HEK293T (cell line): Measurements from ENCODE around the gene SRD5A3.

Experiments
- ARNT ChIP-seq: fragments of 450-650 bp; IDR thresholded peaks from 2 replicates; pipeline ENCODE4 v1.6.1; 2017; ENCODE audit warnings: mild to moderate bottlenecking
- BHLHE40 ChIP-seq: fragments of 450-650 bp; IDR thresholded peaks from 2 replicates; pipeline ENCODE4 v1.6.1; 2016; ENCODE audit warnings: mild to moderate bottlenecking, moderate library complexity, borderline replicate concordance
- ELF4 ChIP-seq: fragments of 450-650 bp; IDR thresholded peaks from 2 replicates; pipeline ENCODE4 v1.6.1; 2017; ENCODE audit warnings: antibody characterized with exemption
- FOXA1 ChIP-seq: fragments of 450-650 bp; IDR thresholded peaks from 2 replicates; pipeline ENCODE4 v1.6.1; 2016; ENCODE audit warnings: mild to moderate bottlenecking
- FOXK2 ChIP-seq: fragments of 450-650 bp; IDR thresholded peaks from 2 replicates; pipeline ENCODE4 v1.6.1; 2016; ENCODE audit warnings: mild to moderate bottlenecking
- FOXM1 ChIP-seq: fragments of 450-650 bp; IDR thresholded peaks from 2 replicates; pipeline ENCODE4 v1.6.1; 2017; ENCODE audit warnings: mild to moderate bottlenecking, borderline replicate concordance
- L3MBTL2 ChIP-seq: fragments of 450-650 bp; conservative IDR thresholded peaks from 2 replicates; pipeline ENCODE4 v1.6.1; 2016; ENCODE audit warnings: mild to moderate bottlenecking
- LEF1 ChIP-seq: fragments of 450-650 bp; IDR thresholded peaks from 2 replicates; pipeline ENCODE4 v1.6.1; 2017; ENCODE audit warnings: mild to moderate bottlenecking, borderline replicate concordance
- SP1 ChIP-seq: fragments of 450-650 bp; IDR thresholded peaks from 2 replicates; pipeline ENCODE4 v1.6.1; 2017
- SUZ12 ChIP-seq: fragments of 450-650 bp; IDR thresholded peaks from 2 replicates; pipeline ENCODE4 v1.6.1; 2016; ENCODE audit warnings: mild to moderate bottlenecking
- TF ChIP-seq, protein P1 (sequence below): fragments of 450-650 bp; IDR thresholded peaks from 2 replicates; pipeline ENCODE4 v1.6.1; 2016

DNA sequence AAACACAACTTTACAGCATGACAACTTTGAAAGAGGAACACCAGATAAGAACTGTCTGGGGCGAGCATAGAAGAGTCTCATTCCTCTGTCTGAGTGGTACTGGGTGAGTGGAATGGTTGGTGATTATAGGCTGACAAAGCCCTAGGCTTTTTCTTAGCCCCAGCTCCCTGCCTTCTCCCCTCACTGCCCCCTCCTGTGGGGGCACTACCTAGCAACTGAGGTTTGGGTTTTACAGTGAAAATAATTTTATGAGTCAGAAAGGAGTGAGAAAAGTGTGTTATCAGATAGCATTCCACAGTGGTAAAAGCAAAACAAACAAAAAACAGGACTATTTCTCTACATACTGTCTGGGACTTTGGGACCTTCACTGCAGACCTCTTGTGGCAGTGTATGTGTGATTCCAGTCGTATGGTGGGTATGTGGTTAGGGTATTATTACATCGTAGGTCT is 39.2 kb downstream of the SRD5A3 start:
- no peak for TF ChIP-seq L3MBTL2
- no peak for TF ChIP-seq FOXM1
- TF ChIP-seq FOXA1, result no peak
- no peak for TF ChIP-seq SUZ12
- TF ChIP-seq FOXK2, result no peak
- TF ChIP-seq SP1, result no peak
- no peak for TF ChIP-seq ELF4
- TF ChIP-seq BHLHE40, result no peak
- no peak for TF ChIP-seq LEF1
- TF ChIP-seq ARNT, result no peak
- TF ChIP-seq, protein P1, sequence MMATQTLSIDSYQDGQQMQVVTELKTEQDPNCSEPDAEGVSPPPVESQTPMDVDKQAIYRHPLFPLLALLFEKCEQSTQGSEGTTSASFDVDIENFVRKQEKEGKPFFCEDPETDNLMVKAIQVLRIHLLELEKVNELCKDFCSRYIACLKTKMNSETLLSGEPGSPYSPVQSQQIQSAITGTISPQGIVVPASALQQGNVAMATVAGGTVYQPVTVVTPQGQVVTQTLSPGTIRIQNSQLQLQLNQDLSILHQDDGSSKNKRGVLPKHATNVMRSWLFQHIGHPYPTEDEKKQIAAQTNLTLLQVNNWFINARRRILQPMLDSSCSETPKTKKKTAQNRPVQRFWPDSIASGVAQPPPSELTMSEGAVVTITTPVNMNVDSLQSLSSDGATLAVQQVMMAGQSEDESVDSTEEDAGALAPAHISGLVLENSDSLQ, result no peak
